ENCODE measurements around the gene TIMM44. TPM values are rescaled to one million over a fixed set of nuclear protein-coding genes. Genes with fewer than 3 reads are reported as not detected.

The TIMM44 gene
- total and polyA plus RNA-seq, 2 experiments from 2014 or later: 52.0 to 92.4 TPM

DNA sequence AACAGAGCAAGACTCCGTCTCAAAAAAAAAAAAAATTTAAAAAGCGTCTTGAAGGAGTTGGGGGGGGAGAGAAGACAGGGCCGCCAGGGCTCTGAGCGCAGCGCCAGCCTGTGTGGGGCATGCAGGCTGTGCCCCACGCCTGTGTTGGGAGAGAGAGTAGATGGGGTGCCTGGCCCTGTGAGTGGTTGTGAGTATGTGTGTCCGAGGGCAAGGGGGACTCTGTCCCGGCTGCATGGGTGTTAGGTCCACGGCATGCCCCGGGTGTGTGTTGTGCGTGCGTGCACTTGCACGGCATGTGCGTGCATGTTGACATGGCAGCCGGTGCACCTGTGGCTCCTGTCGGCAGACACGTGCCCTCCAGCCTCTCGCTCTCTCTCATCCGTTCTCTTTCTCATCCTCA, 36.3 kb downstream of the TIMM44 start:
- H3K36me3 ChIP-seq: peaks cover 16% of the 10 kb centered on the region
- H3K9me3 ChIP-seq (ENCODE audit: low read depth): no peaks in the 10 kb centered on the region
- no peak overlapping the region for H3K4me3 ChIP-seq
- H3K4me1 ChIP-seq (ENCODE audit: low read depth): peaks cover 14% of the 10 kb centered on the region
- no peak overlapping the region for H3K27ac ChIP-seq
- no peak for DNase-seq (ENCODE audit: low read depth in 1 of 2, low spot score in 1 of 2)
- TF ChIP-seq, protein P1, sequence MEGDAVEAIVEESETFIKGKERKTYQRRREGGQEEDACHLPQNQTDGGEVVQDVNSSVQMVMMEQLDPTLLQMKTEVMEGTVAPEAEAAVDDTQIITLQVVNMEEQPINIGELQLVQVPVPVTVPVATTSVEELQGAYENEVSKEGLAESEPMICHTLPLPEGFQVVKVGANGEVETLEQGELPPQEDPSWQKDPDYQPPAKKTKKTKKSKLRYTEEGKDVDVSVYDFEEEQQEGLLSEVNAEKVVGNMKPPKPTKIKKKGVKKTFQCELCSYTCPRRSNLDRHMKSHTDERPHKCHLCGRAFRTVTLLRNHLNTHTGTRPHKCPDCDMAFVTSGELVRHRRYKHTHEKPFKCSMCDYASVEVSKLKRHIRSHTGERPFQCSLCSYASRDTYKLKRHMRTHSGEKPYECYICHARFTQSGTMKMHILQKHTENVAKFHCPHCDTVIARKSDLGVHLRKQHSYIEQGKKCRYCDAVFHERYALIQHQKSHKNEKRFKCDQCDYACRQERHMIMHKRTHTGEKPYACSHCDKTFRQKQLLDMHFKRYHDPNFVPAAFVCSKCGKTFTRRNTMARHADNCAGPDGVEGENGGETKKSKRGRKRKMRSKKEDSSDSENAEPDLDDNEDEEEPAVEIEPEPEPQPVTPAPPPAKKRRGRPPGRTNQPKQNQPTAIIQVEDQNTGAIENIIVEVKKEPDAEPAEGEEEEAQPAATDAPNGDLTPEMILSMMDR (IDR thresholded peaks at IDR 0.05; ENCODE audit: low read depth, low read length): no peak
- H3K27me3 ChIP-seq: no peaks in the 10 kb centered on the region

DNA sequence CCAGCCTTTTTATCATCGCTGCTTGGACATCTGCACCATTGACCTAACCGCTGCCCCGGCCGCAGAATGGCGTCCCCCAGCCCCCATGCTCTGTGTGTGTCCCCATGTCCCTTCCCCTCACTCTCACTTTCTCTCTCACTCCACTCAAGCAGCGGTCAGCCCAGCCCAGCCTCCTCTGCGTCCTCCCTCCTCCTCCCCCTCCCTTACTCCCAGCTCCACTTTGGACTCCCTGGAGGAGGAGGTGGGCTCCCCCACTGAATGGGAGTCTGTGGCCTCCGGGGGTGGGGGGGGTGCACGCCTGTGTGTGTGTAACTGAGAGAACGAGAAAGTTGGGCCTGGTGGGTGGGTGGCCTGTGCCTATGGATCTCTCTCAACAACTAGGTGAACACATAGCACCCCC, 37.6 kb downstream of the TIMM44 start:
- H3K4me3 ChIP-seq: no peak overlapping the region
- H3K36me3 ChIP-seq: peaks cover 3% of the 10 kb centered on the region
- H3K9me3 ChIP-seq (ENCODE audit: low read depth): no peaks in the 10 kb centered on the region
- peaks cover 14% of the 10 kb centered on the region for H3K4me1 ChIP-seq (ENCODE audit: low read depth)
- no peak for DNase-seq (ENCODE audit: low read depth in 1 of 2, low spot score in 1 of 2)
- H3K27ac ChIP-seq: no peak overlapping the region
- TF ChIP-seq, protein P1 (IDR thresholded peaks at IDR 0.05; ENCODE audit: low read depth, low read length): no peak
- H3K27me3 ChIP-seq: no peaks in the 10 kb centered on the region

DNA sequence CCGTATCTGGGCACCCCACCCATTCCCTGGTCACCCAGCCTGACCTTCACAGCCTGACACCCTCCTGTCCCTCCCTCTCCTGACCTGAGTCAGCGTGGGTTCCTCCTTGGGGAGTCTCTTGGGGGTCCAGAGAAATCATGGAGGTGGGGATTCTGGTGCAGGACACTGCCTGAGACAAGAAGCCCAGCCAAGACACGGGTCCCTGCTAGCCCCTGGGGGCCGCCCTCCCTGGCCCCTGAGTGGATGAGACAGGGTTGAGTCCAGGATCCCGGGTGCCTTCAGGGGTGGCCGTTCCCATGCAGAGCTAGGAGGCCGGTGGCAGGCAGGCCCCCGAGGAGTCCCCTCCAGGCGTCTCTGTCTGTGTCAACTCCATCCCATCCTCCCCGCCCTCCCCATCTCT, 38.2 kb downstream of the TIMM44 start:
- Histone ChIP-seq H3K36me3 (no peaks in the 10 kb centered on the region), H3K27ac (no peak overlapping the region), H3K4me1 (ENCODE audit: low read depth) (peaks cover 14% of the 10 kb centered on the region), H3K9me3 (ENCODE audit: low read depth) (no peaks in the 10 kb centered on the region), H3K27me3 (no peaks in the 10 kb centered on the region), H3K4me3 (no peak overlapping the region)
- DNase-seq (ENCODE audit: low read depth in 1 of 2, low spot score in 1 of 2): no peak
- TF ChIP-seq, protein P1 (IDR thresholded peaks at IDR 0.05; ENCODE audit: low read depth, low read length): no peak

DNA sequence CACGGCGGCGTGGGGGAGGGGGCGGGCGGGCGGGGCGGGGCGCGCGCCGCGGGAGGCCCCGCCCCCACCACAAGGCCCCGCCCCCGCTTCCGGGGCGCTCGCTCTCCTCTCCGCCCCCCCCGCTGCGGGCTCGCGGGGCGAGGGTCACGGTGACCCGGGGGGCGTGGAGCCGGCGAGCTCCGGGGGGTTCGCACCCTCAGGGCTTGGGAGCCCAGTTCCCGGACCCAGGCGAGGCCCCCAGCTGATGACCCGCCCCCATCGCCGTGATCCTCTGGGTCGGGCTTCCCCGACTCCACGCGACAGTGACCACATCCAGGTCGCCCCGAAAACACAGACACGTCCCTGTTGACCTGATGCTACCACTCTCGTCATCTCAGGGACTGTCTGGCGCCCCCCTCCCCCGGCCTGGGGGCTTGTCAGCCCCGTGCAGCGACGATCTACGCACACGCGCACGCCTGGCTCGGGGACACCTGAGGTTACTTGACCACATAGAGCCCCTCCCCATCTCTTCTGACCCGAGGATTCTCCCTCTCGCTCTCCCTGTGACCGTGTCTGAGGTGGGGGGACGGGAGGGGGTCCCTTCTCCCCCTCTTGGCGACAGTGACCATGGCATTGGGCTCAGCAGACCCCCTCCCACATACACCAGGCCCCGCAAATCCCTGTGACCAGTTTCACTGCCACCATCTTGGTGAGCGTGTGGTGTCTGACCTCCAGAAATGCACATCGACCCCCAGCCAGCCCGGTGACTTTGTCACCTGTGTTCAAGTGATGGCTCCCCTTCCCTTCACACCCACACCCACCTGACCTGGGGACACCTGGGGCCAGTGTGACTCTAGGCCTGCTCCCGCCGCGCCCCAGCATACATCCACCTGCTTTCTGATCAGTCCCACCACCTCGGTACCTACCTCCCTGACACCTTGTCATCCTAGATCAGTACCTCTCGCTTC, 39.1 kb downstream of the TIMM44 start:
- Histone ChIP-seq H3K9me3 (ENCODE audit: low read depth) (no peaks in the 10 kb centered on the region), H3K36me3 (no peaks in the 10 kb centered on the region), H3K27ac (peak overlapping the region; percentile 88), H3K4me1 (ENCODE audit: low read depth) (peaks cover 14% of the 10 kb centered on the region), H3K27me3 (no peaks in the 10 kb centered on the region), H3K4me3 (peak overlapping the region; percentile 90)
- TF ChIP-seq, protein P1 (IDR thresholded peaks at IDR 0.05; ENCODE audit: low read depth, low read length): no peak
- DNase-seq (ENCODE audit: low read depth in 1 of 2, low spot score in 1 of 2): peak in 1 of 2 donors; percentile 54

DNA sequence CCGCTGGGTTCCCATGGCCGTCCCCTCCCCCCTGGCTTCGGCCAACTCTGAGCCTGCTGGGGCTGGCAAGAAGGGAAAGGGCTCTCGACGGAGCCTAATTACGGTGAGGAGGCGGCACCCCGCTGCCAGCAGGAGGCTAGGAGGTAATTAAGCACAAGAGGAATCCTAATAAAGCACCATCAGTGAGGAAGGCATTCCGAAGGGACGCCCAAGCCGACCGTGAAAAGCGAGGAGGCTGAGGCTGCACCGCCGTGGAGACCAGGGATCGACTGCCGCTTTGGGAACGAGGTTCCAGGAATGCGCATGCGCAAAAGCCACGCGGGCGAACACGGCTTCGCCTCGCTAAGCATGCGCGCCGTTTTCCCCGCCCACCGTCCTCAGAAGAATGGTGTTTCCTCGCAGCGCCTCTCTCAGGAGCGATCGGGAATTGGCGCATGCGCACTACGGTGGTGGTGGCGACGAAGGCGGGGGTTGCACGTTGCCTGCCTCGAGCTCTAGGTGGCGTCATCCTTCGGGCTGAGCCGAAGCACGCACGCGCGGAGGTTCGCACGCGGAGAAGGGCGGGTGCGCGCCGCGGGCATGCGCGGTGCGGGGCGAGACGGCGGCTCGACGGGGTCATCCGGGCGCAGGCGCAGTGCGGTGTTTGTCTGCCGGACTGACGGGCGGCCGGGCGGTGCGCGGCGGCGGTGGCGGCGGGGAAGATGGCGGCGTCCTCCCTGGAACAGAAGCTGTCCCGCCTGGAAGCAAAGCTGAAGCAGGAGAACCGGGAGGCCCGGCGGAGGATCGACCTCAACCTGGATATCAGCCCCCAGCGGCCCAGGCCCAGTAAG, 40.0 kb downstream of the TIMM44 start, which contains the start of gene MAP2K7:
Gene MAP2K7, plus strand, starts transcription at position 634 of the 830 bp plus-strand sequence. Its CDS starts 68 bp downstream, at position 702.
- TF ChIP-seq, protein P1 (IDR thresholded peaks at IDR 0.05; ENCODE audit: low read depth, low read length): peak; percentile 55

More for the DNA sequence above, 40.0 kb downstream of the TIMM44 start, which contains the start of gene MAP2K7:
- peaks cover 14% of the 10 kb centered on the region for H3K4me1 ChIP-seq (ENCODE audit: low read depth)
- H3K4me3 ChIP-seq: peak within 1 kb of the TSS; percentile 90
- H3K27me3 ChIP-seq: no peaks in the 10 kb centered on the region
- H3K9me3 ChIP-seq (ENCODE audit: low read depth): no peaks in the 10 kb centered on the region
- no peaks in the 10 kb centered on the region for H3K36me3 ChIP-seq
- peak within 1 kb of the TSS; percentile 93 for H3K27ac ChIP-seq
- peak; percentile 99 to 100 for DNase-seq (ENCODE audit: low read depth in 1 of 2, low spot score in 1 of 2)

Measured in cardiac muscle cell (in vitro differentiated cells and primary cell).